Activated CD4-positive, alpha-beta T cell treated with anti-CD3 and anti-CD28 coated beads for 36 hours (primary cell): ENCODE measurements around the gene SLC16A6. TPM values are rescaled to one million over a fixed set of nuclear protein-coding genes. Genes with fewer than 3 reads are reported as not detected.
A peak's percentile ranks its signal among the peaks of the same experiment; 100 is the strongest.
"Not testable (repeated sequence)": the region's sequence is repeated elsewhere in the genome, so short reads cannot be mapped to it uniquely, and the experiment has no call there.

Experiments used
- ATAC-seq: fragments of 200-7000 bp; cut with Tn5 transposase; one replicate; pipeline ENCODE4 v1.10.0; 2021; ENCODE audit warnings: mild to moderate bottlenecking, moderate library complexity
- CTCF ChIA-PET: fragments of 350-600 bp; sonication (Branson Sonifier 250); formaldehyde crosslinking; loops from one replicate; lab custom pipeline; 2021; ENCODE audit warnings: antibody characterized with exemption; lab: Charles Lee
- POLR2A ChIA-PET: fragments of 350-600 bp; sonication (Branson Sonifier 250); formaldehyde crosslinking; loops from one replicate; lab custom pipeline; 2021; ENCODE audit warnings: antibody characterized with exemption, inconsistent platforms; lab: Charles Lee
- DNase-seq: peaks from one replicate; pipeline ENCODE4 v3.0.0-alpha.2; 2020
- H3K27ac Mint-ChIP-seq: one replicate; pipeline ENCODE4 v1.8.0; 2021; ENCODE audit warnings: mixed read lengths
- H3K27me3 Mint-ChIP-seq: one replicate; pipeline ENCODE4 v1.8.0; 2021; ENCODE audit warnings: mixed read lengths
- H3K36me3 Mint-ChIP-seq: one replicate; pipeline ENCODE4 v1.8.0; 2021; ENCODE audit warnings: low read depth, mixed read lengths
- H3K4me1 Mint-ChIP-seq: one replicate; pipeline ENCODE4 v1.8.0; 2021; ENCODE audit warnings: mixed read lengths
- H3K4me3 Mint-ChIP-seq: one replicate; pipeline ENCODE4 v1.8.0; 2021; ENCODE audit warnings: mild to moderate bottlenecking, moderate library complexity, mixed read lengths
- H3K9me3 Mint-ChIP-seq: one replicate; pipeline ENCODE4 v1.8.0; 2021; ENCODE audit warnings: low read depth, mixed read lengths
- intact Hi-C, 2 experiments: fragments of 100-400 bp; cut with DNase I in 1 of 2; cut with micrococcal nuclease in 1 of 2; formaldehyde crosslinking; loops; one replicate each; pipeline versions ENCODE4 v1.14.2 to v1.15.1; 2022 to 2024; cut with DNase I, micrococcal nuclease
- total RNA-seq, 2 experiments: library from RNA; stranded (reverse); gene quantifications; one replicate each; pipeline ENCODE4 v1.2.3, GENCODE V29; 2021

SLC16A6 gene
- total RNA-seq, 2 experiments from 2014 or later = 2.9 to 3.2 TPM

DNA sequence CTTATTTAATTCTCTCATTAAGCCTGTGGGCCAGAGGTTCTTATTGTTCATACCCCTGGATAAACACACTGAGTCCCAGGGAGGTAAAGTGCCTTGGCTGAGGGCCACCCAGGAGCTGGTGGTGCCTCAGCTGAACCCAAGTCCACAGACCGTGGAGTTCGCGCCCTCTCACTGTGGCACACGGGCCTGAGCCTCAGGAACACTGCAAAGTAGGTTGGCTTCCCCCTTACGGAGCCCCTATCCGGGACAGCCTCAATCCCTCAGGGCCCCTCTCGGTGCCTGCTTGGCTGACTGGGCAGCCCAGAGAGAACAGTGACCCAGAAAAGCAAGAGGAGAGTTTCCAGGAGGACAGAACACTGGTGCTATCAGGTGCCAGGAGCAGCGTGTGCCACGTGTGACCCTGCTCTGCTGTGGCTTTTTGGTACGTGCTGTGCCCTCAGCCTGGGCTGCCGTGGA lies 55.6 kb downstream of the SLC16A6 start:
- ATAC-seq, DNase-seq, H3K36me3 Mint-ChIP-seq, intact Hi-C loops, POLR2A ChIA-PET, CTCF ChIA-PET, H3K27me3 Mint-ChIP-seq, H3K9me3 Mint-ChIP-seq, H3K4me3 Mint-ChIP-seq: not testable (repeated sequence)
- Mint-ChIP-seq H3K4me1 (peaks cover 57% of the 10 kb centered on the region), H3K27ac (peak overlapping the region; percentile 67)

DNA sequence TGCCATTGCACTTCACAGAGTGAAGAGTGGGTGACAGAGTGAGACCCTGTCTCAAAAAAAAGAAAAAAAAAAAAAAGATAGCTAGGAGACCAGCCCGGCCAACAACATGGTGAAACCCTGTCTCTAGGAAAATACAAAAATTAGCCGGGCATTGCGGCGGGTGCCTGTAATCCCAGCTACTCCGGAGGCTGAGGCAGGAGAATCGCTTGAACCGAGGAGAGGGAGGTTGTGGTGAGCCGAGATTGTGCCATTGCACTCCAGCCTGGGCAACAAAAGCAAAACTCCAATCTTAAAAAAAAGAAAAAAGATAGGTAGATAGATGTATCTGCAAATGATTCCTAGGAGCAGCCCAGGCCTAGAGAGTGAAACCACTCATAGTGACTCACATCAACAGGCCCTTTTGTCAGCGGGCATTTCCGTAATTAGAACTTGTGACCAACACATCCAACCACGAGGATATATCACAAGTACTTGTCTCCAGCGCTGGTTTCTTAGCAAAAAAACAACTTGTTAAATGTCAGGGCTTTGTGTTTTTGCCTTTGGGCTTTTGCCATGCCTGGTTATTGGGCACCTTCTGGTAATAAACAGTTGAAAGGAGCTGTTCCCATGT lies 56.1 kb downstream of the SLC16A6 start:
- peak; percentile 39 for DNase-seq
- H3K27ac Mint-ChIP-seq = peak overlapping the region; percentile 67
- POLR2A ChIA-PET = interaction anchor here (0.6 kb wide), 2 partner anchors 70 to 188 kb away, joined by 4 to 6 read pairs; no protein-coding TSS in a partner anchor
- peaks cover 52% of the 10 kb centered on the region for H3K4me1 Mint-ChIP-seq
- H3K27me3 Mint-ChIP-seq, H3K9me3 Mint-ChIP-seq, H3K36me3 Mint-ChIP-seq, intact Hi-C loops, H3K4me3 Mint-ChIP-seq: not testable (repeated sequence)
- peak; percentile 33 for ATAC-seq
- CTCF ChIA-PET = interaction anchor here (2.0 kb wide), 1 partner anchor 10 kb away, joined by 6 read pairs; no protein-coding TSS in a partner anchor

DNA sequence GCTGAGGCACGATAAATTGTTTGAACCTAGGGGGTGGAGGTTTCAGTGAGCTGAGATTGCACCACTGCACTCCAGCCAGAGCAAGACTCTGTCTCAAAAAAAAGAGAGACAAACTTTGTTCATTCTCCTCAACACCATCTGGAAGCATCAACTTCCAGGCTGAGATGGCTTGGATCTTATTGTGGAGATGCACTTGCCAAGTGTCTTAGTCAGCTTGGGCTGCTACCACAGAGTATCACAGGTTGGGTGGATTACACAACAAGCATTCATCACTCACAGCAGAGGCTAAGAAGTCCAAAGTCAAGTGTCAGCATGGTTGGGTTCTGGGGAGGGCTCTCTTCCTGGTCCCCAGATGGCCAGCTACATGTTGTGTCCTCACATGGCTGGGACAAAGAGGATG lies 58.2 kb downstream of the SLC16A6 start:
- ChIA-PET CTCF (interaction anchor here (0.7 to 2.0 kb wide), 2 partner anchors 8 to 234 kb away, joined by 3 to 6 read pairs; no protein-coding TSS in a partner anchor), POLR2A (interaction anchor here (0.7 kb wide), 1 partner anchor 49 kb away, joined by 3 read pairs; no protein-coding TSS in a partner anchor)
- H3K4me3 Mint-ChIP-seq, ATAC-seq, H3K36me3 Mint-ChIP-seq, H3K27ac Mint-ChIP-seq, intact Hi-C loops, DNase-seq, H3K27me3 Mint-ChIP-seq, H3K9me3 Mint-ChIP-seq: not testable (repeated sequence)
- peaks cover 47% of the 10 kb centered on the region for H3K4me1 Mint-ChIP-seq

DNA sequence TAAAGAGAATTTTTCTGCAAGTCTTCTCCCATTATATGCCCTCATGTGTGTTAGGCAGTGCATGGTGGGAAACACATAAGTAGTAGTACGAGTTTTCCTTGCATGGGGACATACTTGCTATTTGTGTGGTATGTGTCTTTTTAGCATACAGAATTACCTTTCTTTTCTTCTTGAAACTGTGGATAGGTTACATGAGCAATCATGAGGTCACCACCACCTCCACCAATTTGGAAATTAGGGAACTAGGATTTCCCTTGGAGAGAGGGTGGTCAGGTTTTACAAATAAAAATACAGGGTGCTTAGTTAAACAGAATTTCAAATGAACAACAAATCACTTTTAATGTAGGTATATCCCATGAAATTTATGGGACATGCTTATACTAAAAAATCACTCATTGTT lies 59.4 kb downstream of the SLC16A6 start:
- ChIA-PET POLR2A (no interaction called here), CTCF (no interaction called here)
- no peaks in the 10 kb centered on the region for H3K9me3 Mint-ChIP-seq
- DNase-seq (no peak), ATAC-seq (no peak)
- intact Hi-C loops = no loop called here
- no peak overlapping the region for H3K27ac Mint-ChIP-seq
- H3K27me3 Mint-ChIP-seq = no peaks in the 10 kb centered on the region
- peaks cover 40% of the 10 kb centered on the region for H3K4me1 Mint-ChIP-seq
- peaks cover 2% of the 10 kb centered on the region for H3K36me3 Mint-ChIP-seq
- no peak overlapping the region for H3K4me3 Mint-ChIP-seq

DNA sequence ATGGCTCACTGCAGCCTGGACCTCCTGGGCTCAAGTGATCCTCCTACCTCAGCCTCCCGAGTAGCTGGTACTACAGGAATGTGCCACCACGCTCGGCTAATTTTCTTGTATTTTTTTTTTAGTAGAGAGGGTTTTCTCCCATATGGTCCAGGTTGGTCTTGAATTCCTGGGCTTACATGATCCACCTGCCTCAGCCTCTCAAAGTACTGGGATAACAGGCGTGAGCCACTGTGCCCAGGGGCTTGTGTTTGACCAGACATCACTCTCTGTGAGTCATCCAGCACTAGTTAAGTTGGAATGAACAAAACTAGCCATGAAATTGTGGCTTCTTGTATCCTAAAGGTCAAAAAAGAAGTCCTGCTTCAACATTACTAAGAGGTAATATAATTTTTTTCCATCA lies 59.8 kb downstream of the SLC16A6 start:
- H3K27ac Mint-ChIP-seq, CTCF ChIA-PET, H3K27me3 Mint-ChIP-seq, H3K36me3 Mint-ChIP-seq, ATAC-seq, DNase-seq, H3K9me3 Mint-ChIP-seq, POLR2A ChIA-PET, intact Hi-C loops, H3K4me3 Mint-ChIP-seq: not testable (repeated sequence)
- H3K4me1 Mint-ChIP-seq = peaks cover 40% of the 10 kb centered on the region

DNA sequence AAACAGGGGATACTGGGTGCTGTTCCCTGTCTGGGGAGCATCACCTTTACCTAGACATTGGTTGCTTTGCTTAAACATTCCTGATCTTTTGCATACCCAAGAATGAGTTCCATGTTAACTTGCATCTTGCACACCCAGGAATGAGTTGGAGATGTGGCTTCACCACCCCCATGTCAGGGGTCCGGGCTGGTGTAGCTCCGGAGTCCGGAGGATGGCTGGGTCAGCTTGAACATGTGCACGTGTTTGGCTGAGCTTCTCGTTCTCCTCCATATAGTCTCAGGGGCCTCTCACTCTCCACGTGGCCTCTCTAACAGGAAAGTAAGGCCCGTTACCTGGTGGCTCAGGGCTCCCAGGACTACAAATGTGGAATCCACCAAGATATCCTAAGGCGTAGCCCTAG lies 61.3 kb downstream of the SLC16A6 start:
- peaks cover 2% of the 10 kb centered on the region for H3K36me3 Mint-ChIP-seq
- ChIA-PET POLR2A (no interaction called here), CTCF (interaction anchor here (0.8 kb wide), 1 partner anchor 23 kb away, joined by 4 read pairs; no protein-coding TSS in a partner anchor)
- no peaks in the 10 kb centered on the region for H3K27me3 Mint-ChIP-seq
- DNase-seq (no peak), ATAC-seq (no peak)
- H3K27ac Mint-ChIP-seq = peak overlapping the region; percentile 77
- intact Hi-C loops = no loop called here
- H3K4me1 Mint-ChIP-seq = peaks cover 34% of the 10 kb centered on the region
- H3K9me3 Mint-ChIP-seq = no peaks in the 10 kb centered on the region
- no peak overlapping the region for H3K4me3 Mint-ChIP-seq

DNA sequence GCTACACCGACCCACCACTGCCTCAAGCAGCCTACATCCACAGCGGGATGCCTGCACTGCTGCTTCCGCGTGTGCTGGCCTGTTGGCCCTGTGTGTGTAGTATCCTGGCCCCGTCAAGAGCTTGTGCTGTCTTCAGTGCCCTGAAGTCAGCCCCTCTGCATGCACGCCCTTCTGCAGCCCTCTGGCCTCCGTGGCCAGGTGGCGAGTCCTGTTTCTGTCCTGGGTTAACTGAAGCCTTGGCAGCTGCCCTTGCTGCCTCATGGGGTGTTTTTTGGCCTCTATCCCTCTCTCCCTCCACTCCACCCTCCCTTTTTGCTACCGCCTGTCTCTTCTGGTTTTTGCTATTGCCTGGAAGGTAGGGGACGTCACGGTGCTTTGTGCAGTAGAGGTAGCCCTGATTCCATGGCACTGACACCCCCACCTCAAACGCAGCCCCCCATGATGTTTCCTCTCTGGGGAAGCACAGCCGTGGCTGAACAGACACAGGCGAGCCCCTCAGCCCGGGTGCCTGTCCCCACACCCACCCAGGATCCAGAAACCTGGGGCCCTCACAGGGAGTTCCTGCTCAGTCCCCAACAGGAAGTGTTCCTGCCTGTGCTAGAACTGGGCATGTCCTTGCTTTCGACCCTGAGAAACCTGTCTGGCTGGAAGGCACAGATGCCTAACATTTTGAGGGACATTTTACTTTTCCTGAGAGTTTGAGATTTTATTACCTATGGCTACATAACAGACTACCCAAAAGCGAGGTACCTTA lies 61.9 kb downstream of the SLC16A6 start:
- CTCF ChIA-PET = no interaction called here
- intact Hi-C loops = no loop called here
- Mint-ChIP-seq H3K27ac (peak overlapping the region; percentile 77), H3K27me3 (no peaks in the 10 kb centered on the region), H3K36me3 (peaks cover 2% of the 10 kb centered on the region), H3K9me3 (no peaks in the 10 kb centered on the region), H3K4me1 (peaks cover 31% of the 10 kb centered on the region), H3K4me3 (no peak overlapping the region)
- POLR2A ChIA-PET = no interaction called here
- DNase-seq (no peak), ATAC-seq (no peak)

DNA sequence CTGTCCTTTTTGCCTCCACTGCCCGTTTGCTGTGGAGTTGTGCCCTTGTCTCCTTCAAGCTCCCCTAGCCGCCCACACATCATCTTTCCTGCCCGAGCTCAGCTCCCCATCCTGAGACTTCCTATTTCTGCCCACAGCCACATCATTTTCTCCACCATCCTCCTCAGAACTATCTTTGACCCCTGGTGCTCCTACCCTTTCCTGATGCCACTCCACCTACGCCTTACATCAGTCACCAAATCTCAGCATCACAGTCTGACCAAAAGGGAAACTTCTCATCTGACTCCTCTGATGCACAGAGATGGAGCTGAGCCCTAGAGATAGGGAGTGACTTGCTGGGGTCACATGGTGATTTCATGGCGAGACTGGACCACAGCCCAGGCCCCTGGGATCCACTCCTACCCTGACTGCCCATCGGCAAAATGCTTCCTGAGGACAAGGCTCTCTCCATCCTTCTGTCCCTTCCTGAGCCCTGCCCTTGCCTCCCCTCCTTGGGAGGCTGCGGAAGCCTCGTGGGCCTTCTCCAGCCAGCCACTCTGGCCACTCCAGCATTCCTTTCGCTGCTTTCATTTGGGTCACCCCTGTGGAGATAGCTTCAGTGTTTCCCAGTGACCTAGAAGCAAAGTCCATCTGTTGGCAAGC lies 62.8 kb downstream of the SLC16A6 start:
- DNase-seq = peak; percentile 64
- CTCF ChIA-PET = interaction anchor here (1.0 kb wide), 1 partner anchor 23 kb away, joined by 3 read pairs; no protein-coding TSS in a partner anchor
- Mint-ChIP-seq H3K27ac (peak overlapping the region; percentile 77), H3K4me1 (peaks cover 31% of the 10 kb centered on the region)
- intact Hi-C loops, H3K27me3 Mint-ChIP-seq, H3K9me3 Mint-ChIP-seq, H3K4me3 Mint-ChIP-seq, H3K36me3 Mint-ChIP-seq: not testable (repeated sequence)
- POLR2A ChIA-PET = interaction anchor here (0.6 kb wide), 1 partner anchor 1176 kb away, joined by 3 read pairs; no protein-coding TSS in a partner anchor
- ATAC-seq = peak; percentile 90

DNA sequence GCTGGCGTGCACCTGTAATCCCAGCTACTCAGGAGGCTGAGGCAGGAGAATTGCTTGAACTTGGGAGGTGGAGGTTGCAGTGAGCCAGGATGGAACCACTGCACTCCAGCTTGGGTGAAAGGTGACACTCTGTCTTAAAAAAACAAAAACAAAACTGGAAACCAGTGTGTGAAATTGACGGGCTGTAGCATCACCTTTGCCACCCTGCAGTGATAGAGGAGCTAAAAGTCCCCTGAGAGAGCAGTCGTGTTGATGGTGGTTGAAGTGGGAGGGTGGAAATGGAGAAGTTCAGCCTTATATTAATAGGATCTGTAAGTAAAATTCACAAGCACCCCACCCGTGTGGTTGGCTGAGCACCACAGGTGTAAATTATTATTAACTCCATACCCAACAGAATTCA lies 65.9 kb downstream of the SLC16A6 start:
- not testable (repeated sequence) for H3K27ac Mint-ChIP-seq
- ChIA-PET POLR2A (interaction anchor here (0.7 kb wide), 1 partner anchor 22 kb away, joined by 4 read pairs; no protein-coding TSS in a partner anchor), CTCF (interaction anchor here (0.7 to 1.4 kb wide), 4 partner anchors 8 to 38 kb away, joined by 3 to 6 read pairs (median 4); no protein-coding TSS in a partner anchor)

DNA sequence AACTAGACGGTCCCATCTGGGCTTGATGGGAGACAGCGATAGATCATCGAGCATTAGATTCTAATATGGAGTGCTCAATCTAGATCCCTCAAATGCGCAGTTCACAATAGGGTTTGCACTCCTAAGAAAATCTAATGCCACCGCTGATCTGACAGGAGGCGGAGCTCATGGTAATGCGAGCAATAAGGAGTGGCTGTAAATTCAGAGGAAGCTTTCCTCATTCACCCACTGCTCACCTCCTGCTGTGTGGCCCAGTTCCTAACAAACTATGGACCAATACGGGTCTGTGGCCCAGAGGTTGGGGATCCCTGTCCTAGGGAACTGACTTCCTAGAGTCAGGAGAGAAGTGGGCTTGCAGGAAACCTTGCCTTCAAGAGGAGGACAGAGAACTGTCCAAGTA lies 68.3 kb downstream of the SLC16A6 start:
- ATAC-seq = no peak
- H3K4me1 Mint-ChIP-seq = peaks cover 13% of the 10 kb centered on the region
- no peak overlapping the region for H3K4me3 Mint-ChIP-seq
- DNase-seq = no peak
- intact Hi-C loops = no loop called here
- H3K9me3 Mint-ChIP-seq = no peaks in the 10 kb centered on the region
- no peaks in the 10 kb centered on the region for H3K27me3 Mint-ChIP-seq
- ChIA-PET CTCF (interaction anchor here (0.5 kb wide), 1 partner anchor 254 kb away, joined by 3 read pairs; no protein-coding TSS in a partner anchor), POLR2A (no interaction called here)
- H3K27ac Mint-ChIP-seq = peak overlapping the region; percentile 67
- H3K36me3 Mint-ChIP-seq = peaks cover 7% of the 10 kb centered on the region

More for the DNA sequence above, 65.9 kb downstream of the SLC16A6 start:
- H3K27me3 Mint-ChIP-seq, DNase-seq, H3K4me3 Mint-ChIP-seq, intact Hi-C loops, H3K36me3 Mint-ChIP-seq, ATAC-seq, H3K9me3 Mint-ChIP-seq: not testable (repeated sequence)
- peaks cover 28% of the 10 kb centered on the region for H3K4me1 Mint-ChIP-seq

DNA sequence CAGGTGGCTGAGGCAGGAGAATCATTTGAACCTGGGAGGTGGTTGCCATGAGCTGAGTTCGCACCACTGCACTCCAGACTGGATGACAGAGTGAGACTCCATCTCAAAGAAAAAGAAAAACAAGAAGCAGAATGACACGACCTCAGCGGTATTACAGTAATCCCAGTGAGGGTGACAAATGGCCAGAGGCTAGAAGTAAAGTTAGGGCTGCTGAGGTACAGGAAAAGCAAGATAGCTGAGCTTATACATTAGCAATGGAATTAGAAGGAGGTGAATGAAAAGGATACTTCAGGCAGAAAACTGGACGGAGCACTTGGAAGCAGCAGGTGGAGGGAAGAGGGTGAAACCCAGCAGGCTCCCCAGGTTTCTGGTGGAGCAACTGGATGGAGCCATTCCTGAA lies 69.1 kb downstream of the SLC16A6 start:
- no peak for DNase-seq
- Mint-ChIP-seq H3K4me1 (peaks cover 11% of the 10 kb centered on the region), H3K9me3 (no peaks in the 10 kb centered on the region), H3K27me3 (no peaks in the 10 kb centered on the region), H3K27ac (no peak overlapping the region), H3K36me3 (peaks cover 7% of the 10 kb centered on the region), H3K4me3 (no peak overlapping the region)
- ChIA-PET CTCF (no interaction called here), POLR2A (interaction anchor here (0.6 kb wide), 1 partner anchor 15 kb away, joined by 3 read pairs; no protein-coding TSS in a partner anchor)
- intact Hi-C loops = no loop called here
- ATAC-seq = no peak
